H1 (cell line): ENCODE data around the gene RMDN2.

Source experiments
- ATF3 ChIP-seq: IDR thresholded peaks from 2 replicates; pipeline ENCODE4 v1.6.1; 2011; ENCODE audit warnings: low read depth, mild to moderate bottlenecking, low read length; ENCODE audit not compliant: insufficient read depth
- CHD1 ChIP-seq: IDR thresholded peaks from 2 replicates; pipeline ENCODE4 v1.6.1; 2012; ENCODE audit warnings: low read depth, low read length, improper control_type of control experiment
- CTCF ChIP-seq, 3 experiments: IDR thresholded peaks; 1 replicate in 2 of 3; 2 replicates in 1 of 3; pipeline versions ENCODE4 v1.5.1 to v1.6.1; 2011; ENCODE audit warnings: low read length in 3 of 3, mild to moderate bottlenecking in 3 of 3, inconsistent platforms in 2 of 3, low read depth in 1 of 3, moderate library complexity in 1 of 3; ENCODE audit not compliant: insufficient read depth in 1 of 3; ENCODE audit errors: control extremely low read depth in 1 of 3
- EP300 ChIP-seq, 2 experiments: IDR thresholded peaks; 1 replicate in 1 of 2; 2 replicates in 1 of 2; pipeline ENCODE4 v1.6.1; 2011 to 2012; ENCODE audit warnings: low read depth in 2 of 2, low read length in 2 of 2, mild to moderate bottlenecking in 2 of 2, borderline replicate concordance in 1 of 2, inconsistent platforms in 1 of 2, moderate library complexity in 1 of 2
- EZH2 ChIP-seq: fragments of 200-600 bp; sonication (generic); IDR thresholded peaks from 2 replicates; pipeline ENCODE4 v1.7.1; 2012; ENCODE audit warnings: low read depth, mild to moderate bottlenecking, moderate library complexity, low read length, inconsistent platforms; ENCODE audit not compliant: severe bottlenecking
- JUN ChIP-seq: IDR thresholded peaks from 2 replicates; pipeline ENCODE4 v1.6.1; 2011; ENCODE audit warnings: low read depth, mild to moderate bottlenecking, improper control_type of control experiment, low read length
- JUND ChIP-seq: IDR thresholded peaks from 2 replicates; pipeline ENCODE4 v1.6.1; 2011; ENCODE audit warnings: mild to moderate bottlenecking, improper control_type of control experiment, low read length
- POLR2A ChIP-seq, 2 experiments: IDR thresholded peaks; 1 replicate in 1 of 2; 2 replicates in 1 of 2; pipeline ENCODE4 v1.6.1; 2011; ENCODE audit warnings: low read depth in 2 of 2, low read length in 2 of 2, mild to moderate bottlenecking in 2 of 2; ENCODE audit errors: control extremely low read depth in 1 of 2
- POLR2AphosphoS5 ChIP-seq: IDR thresholded peaks from 2 replicates; pipeline ENCODE4 v1.6.1; 2011; ENCODE audit warnings: low read depth, low read length
- TEAD4 ChIP-seq: IDR thresholded peaks from 2 replicates; pipeline ENCODE4 v1.6.1; 2012; ENCODE audit warnings: low read depth, low read length, inconsistent platforms, mixed read lengths

GRCh38 chr2:37916512-37917082 is 8.5 kb upstream of the RMDN2 start:
- TF ChIP-seq CTCF (IDR thresholded peaks at IDR 0.05; ENCODE audit: control extremely low read depth in 1 of 3, insufficient read depth in 1 of 3, low read depth in 1 of 3, low read length in 3 of 3) (no peak), POLR2A (IDR thresholded peaks at IDR 0.05; ENCODE audit: control extremely low read depth in 1 of 2, low read depth in 2 of 2, low read length in 2 of 2) (no peak), EP300 (IDR thresholded peaks at IDR 0.05; ENCODE audit: borderline replicate concordance in 1 of 2, low read depth in 2 of 2, low read length in 2 of 2) (no peak), CHD1 (no peak), POLR2AphosphoS5 (no peak), EZH2 (no peak), JUND (no peak), TEAD4 (no peak), ATF3 (no peak), JUN (no peak)
